HG03064 (cell line): ENCODE measurements around the gene COL27A1.

ENCODE experiments used
- ATAC-seq: cut with Tn5 transposase; IDR thresholded peaks from one replicate; pipeline ENCODE4 v1.9.1; 2021; ENCODE audit warnings: low read depth; ENCODE audit not compliant: unreplicated experiment

The COL27A1 gene

GRCh38 chr9:114166103-114166470, 10.8 kb downstream of the COL27A1 start:
- ATAC-seq: no peak

DNA sequence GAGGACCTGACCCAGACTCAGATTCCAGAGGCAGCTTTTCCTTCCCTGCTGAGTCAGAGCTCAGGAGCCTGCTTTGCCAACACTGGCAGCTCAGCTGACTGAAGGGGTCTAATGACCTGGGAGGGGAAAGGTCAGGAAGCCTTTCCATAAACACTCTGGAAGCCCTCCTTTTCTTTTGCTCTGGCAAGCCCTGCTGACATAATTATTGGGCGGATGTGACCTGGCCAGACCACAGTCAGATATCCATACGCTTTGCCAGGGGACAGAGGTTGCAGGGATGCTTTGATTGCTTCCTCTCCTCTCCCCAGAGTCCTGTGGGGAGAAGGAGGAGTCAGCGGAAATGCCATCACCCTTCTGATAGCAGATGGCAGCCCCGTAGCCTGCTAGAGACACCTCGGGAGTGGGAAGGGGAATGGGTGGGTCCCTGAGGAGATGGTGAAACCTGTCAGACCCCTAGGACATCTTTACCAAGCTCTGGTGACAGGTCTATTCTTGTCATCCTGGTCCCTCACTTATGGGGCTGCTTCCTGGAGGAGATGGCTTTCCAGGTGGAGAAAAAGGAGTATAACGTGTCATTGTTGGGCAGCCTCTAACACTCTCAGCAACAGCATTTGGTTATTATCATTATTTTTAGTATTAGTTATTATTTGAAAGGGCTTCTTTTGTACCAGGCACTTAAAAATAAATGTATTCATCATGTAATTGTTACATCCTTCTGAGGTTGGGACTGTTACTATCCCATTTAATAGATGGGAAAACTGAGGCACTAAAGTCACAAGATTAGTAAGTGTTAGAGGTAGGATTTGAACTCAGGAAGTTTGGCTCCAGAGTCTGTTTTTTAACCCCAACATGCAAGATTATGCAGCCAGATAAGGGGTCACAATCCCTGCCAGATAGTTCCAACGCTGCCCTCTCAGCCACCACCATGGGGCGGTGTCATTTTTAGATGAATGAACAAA, 11.6 kb downstream of the COL27A1 start:
- no peak for ATAC-seq

DNA sequence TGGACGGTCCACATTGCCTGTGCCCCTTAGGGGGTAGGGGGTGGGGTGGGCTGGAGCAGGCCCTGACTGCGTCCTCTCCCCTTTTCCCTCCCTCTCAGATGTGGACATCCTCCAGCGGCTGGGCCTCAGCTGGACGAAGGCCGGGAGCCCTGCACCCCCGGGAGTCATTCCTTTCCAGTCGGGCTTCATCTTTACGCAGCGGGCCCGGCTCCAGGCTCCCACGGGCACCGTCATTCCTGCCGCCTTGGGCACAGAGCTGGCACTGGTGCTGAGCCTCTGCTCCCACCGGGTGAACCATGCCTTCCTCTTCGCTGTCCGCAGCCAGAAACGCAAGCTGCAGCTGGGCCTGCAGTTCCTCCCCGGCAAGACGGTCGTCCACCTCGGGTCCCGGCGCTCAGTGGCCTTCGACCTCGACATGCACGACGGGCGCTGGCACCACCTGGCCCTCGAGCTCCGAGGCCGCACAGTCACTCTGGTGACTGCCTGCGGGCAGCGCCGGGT, 12.3 kb downstream of the COL27A1 start:
- no peak for ATAC-seq

DNA sequence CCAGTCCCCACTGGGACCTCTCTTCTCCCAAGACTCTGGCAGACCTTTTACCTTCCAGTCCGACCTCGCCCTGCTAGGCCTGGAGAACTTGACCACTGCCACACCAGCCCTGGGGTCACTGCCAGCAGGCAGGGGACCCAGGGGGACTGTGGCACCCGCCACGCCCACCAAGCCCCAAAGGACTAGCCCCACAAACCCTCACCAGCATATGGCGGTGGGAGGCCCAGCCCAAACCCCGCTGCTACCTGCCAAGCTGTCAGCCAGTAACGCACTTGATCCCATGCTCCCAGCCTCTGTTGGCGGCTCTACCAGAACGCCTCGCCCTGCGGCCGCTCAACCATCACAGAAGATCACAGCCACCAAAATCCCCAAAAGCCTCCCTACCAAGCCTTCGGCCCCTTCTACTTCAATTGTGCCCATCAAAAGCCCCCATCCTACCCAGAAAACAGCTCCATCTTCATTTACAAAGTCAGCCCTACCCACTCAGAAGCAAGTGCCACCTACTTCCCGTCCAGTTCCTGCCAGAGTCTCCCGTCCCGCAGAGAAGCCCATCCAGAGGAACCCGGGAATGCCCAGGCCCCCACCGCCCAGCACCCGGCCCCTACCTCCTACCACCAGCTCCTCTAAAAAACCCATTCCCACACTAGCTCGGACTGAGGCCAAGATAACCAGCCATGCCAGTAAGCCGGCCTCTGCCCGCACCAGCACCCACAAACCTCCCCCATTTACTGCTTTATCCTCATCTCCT, 13.1 kb downstream of the COL27A1 start:
- no peak for ATAC-seq

DNA sequence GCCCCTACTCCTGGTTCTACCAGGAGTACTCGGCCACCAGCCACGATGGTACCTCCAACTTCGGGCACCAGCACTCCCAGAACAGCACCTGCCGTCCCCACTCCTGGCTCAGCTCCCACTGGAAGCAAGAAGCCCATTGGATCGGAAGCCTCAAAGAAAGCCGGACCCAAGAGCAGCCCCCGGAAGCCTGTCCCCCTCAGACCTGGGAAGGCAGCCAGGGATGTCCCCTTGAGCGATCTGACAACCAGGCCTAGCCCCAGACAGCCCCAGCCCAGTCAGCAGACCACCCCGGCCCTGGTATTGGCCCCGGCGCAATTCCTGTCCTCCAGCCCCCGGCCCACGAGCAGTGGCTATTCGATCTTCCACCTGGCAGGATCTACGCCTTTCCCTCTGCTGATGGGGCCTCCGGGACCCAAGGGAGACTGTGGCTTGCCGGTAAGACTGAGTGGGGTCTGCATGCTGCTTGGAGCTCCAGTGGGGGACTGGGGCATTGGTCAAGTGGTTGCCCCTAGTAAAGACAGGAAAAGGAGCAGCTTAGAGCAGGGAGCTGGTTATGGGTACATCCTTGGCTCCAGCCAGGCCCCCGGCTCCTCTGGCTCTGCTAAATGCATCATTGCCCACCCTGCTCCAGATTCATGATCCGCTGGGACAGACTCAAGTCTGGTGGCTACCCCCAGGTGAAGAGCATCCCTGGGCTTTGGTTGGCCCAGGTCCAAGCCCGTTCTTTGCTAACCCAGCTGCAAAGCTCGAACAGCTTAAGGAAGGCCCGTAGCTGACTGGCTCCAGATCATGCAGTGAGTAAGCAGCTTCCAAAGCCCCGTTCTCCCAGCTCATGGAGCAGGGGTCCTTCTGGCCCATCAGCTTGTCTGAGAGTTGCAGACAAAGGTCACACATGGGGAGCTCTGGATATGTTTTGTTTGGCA, 14.0 kb downstream of the COL27A1 start:
- no peak for ATAC-seq

DNA sequence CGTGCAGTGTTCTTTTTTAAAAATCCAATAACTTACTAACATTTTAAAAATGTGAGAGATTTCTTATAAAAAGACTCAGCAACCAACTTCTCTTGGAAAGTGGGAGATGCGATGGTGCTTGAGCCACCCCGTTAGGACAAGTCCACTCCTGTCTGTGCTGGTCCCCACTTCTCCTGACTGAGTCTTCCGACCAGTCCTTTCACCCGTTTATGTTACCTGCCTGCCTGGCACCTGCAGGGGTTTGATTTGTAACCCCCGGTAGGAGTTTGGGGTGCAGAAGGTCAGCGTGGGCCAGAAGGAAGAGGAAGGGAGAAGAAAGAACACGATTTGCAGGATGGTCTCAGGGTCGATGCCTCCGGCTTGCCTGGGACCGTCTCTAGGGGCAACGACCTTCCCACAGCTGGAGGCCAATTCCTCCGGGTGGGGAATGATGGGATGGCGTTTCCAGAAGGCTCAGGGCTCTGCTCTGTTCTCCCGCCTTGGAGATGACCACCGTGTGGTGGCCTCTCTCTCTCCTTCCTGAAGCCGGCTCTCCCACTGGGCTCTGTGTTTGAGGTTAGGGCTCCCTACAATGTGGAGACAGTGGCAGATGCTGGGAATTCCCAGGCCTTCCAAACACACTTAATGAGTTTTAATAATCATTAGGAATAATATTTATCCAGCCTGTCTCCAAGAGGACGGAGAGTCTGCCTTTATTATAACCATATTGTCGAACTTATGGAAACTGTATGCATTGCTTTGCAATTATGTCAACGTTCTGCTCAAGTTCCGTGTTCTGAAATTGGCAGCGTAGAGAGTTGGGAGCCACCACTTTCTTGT, 14.8 kb downstream of the COL27A1 start:
- ATAC-seq: no peak

DNA sequence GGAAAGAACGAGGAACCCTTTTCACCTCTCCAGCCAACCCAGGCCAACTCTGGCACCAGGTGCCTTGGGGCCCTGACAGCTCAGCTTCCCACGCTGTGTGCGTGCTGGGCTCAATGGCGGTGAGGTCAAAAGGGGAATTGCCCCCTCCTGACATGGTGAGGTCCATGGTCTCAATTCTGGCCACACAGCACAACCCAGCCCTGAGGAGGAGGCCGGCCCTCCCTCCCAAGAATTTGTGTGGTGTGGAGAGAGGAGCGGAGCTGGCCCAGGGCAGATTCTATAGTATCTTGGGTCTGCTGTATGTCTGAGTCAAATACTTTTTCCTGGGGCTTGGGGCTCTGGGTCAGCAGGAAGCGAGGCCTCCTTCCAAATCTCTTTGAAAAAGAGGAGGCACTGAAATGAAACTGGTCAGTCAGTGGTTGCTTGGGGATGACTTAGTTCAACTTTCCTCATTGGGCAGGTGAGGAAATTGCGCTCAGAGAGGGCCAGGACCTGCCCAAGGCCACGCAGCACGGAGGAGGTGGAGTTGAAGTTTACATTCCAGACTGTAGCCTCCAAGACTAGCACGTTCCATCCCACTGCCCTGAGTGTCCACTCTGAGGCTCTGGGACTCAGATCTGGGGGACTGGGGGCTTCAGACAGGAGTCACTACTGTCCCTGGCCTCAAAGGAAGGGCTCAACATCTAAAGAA, 15.6 kb downstream of the COL27A1 start:
- no peak for ATAC-seq

DNA sequence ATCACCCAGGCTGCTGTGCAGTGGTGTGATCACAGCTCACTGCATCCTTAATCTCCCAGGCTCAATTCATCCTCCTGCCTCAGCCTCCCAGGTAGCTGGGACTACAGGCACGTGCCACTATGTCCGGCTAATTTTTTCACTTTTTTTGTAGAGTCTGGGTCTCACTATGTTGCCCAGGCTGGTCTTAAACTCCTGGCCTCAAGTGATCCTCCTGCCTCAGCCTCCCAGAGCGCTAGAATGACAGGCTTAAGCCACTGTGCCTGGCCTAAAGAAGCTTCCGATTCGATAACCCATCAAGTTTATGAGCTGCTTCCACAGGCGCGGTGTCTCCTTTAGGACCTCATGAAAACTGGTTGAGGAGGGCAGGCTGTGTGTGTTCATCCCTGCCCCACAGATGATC, 16.2 kb downstream of the COL27A1 start:
- ATAC-seq: no peak

DNA sequence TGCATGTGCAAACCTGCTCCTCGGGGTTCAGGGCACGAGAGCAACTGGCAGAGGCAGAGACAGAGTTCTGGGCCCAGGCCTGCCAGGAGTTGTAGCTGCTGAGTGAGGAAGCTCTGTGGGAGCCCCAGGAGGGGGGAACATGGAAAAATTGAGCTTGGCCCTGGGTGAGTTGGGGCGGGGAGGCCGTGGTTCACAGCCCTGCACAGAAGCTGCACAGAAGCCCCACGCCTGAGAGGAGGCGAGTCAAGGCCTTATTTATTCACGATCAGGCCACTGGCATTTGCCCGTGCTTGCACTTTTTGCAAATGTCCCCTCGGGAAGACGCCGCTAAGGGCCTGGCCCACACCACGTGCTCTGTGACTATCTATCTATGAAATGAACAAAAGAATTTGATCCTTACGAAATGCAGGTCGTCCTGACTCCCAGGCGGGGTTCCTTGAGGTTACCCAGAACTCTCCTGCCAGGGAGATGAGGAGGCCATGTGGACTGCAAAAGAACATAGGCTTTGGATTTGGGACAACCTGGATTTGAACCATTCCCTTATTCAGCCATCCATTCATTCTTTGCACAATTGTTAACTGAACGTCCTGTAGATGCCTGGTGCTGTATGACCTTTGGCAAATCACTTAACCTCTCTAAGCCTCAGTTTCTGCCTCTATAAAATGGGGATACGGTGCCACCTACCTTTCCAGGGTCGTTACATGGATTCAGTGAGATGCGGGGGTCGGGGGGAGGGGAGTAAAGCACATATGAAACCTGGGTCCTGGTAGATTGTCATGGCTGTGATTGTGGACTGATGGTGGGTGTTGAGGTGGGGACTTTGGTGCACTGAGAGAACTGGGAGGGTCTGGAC, 17.9 kb downstream of the COL27A1 start:
- no peak for ATAC-seq

DNA sequence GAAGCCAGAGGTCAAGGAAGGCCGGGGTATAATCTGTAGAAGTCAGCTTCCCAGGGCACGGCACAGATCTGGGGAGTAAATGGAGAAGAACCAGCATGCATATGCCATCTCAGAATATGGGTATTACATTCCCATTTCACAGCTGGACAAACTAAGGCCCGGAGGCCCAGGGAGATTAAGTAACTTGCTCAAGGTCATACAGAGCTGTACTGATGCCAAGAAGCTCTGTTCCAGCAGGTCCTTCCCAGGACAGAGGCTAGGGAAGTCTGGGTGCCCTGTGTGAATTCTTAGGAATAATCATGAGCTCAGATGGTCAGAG, 19.2 kb downstream of the COL27A1 start:
- no peak for ATAC-seq

DNA sequence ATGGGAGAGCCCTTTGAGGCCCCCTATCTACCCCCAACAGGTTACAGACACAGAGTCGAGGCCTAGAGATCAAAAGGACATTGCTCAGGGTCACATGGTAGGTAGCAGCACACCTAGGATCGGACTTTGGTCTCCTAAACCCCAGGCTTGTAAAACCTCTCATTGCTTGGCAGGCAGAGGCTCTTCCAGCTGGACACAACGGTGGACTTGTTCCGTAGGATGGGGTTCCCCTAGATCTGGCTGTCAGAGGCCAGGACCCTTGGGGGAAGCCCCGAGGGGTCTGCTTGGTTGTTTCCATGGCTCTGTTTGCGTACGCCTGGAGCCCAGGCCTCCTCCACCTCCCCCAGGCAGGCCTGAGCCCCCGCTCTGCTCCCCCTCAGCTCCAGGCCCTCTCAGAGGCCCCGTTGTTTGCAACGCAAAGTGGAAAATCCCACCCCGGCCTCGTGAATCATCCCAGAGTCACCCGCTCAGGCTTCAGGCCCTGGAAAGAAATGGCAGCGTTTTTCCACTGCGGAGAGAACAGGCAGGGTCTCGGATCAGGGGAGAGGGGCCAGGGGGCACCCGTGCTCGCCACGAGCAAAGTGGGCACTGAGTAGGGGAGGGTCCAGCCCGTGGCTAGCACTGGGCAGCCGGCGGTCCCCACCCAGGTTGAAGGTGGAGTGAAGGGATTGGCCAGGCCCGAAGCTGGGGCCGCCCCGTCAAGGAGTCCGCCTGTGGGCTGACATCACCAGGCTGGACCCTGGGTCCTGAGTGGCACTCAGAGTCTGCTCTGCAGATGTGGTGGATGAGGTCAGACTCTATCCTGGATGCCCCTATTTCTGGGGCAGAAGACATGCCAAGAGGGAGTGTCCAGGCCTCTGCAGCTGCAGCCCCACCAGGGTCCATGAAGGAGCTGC, 19.8 kb downstream of the COL27A1 start:
- ATAC-seq: no peak

DNA sequence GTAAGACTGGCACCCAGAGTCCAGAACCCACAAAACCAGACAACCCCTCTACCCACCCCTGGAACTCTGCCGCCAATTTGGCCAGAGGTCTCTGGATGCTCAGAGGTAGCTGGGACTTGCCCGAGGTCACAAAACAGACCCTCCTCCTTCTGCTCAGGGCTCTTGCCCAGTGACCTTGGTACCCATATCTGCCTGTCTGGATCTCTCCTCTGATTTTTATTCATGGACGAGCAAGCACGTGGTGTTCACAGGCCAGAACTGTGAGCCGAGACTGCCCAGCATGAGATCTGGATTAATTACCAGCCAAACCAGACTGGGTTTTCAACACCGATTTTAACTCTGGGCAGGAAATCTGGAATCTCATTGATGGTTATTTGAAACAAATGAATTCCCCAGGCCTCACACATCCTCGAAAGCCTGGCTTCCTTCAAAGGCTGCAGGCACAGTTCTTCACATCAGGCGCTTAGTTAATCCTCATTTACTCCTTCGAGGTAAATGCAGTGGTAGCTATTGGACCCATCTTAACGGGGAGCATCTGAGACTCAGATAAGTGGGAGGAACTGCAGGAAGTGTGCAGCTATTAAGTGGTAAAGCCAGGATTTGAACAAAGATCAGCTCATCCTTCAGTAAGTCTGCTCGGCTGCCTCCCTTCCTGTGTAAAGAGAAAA, 21.4 kb downstream of the COL27A1 start:
- ATAC-seq: no peak

DNA sequence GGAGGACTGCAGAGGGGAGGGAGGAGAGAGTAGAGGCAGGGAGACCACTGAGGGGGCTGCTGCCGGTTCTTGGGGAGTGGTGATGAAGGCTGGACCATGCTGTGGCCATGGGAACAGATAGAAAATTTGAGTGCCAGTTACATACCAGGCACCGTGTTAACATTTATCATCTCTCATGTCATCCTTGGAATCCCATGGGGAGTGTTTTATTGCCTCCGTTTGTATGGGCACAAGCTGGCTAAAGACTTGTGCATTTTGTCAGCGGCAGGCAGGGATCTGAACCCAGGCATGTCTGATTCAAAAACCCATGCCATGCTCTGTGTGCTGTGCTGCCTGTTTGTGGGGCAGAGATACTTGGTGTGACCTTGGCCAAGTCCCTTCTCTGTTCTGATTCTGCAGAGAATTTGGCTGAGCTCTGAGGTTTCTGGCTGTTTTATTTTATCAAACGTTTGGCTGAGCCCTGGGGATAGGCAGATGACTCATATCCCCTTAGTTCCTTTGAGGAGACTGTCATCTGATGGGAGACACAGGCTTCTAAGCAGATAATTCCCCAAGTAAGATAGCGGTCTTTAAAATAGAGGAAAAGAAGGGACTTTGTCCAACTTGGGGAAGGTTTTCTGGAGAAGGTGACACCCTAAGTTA, 22.2 kb downstream of the COL27A1 start:
- ATAC-seq: no peak

- ATAC-seq: no peak
Measured at GRCh38 chr9:114178076-114178475, 22.7 kb downstream of the COL27A1 start.

GRCh38 chr9:114178756-114179450, 23.6 kb downstream of the COL27A1 start:
- ATAC-seq: no peak

DNA sequence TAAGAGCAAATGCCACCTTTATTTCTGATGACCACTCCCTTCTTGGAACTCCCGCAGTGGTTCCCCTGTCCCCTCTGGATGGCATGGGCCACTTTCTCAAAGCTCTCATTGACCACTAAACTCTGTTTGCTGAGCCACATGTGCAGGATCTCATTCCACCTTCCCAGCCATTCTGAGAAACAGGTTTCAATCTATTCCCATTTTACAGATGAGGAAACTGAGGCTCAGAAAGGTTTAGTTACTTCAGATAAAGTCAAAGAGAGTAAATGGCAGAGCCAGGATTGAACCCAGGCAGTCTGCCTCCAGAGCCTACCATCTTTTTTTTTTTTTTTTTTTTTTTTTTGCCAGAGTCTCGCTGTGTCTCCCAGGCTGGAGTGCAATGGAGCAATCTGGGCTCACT, 24.2 kb downstream of the COL27A1 start:
- no peak for ATAC-seq
